Embryonic facial prominence (tissue), 1 donor: ENCODE data around the gene BRICD5.

ENCODE experiments used
- DNase-seq: peaks from one replicate; pipeline ENCODE4 v3.0.0-alpha.2; 2016; ENCODE audit errors: extremely low spot score

BRICD5 gene

DNA sequence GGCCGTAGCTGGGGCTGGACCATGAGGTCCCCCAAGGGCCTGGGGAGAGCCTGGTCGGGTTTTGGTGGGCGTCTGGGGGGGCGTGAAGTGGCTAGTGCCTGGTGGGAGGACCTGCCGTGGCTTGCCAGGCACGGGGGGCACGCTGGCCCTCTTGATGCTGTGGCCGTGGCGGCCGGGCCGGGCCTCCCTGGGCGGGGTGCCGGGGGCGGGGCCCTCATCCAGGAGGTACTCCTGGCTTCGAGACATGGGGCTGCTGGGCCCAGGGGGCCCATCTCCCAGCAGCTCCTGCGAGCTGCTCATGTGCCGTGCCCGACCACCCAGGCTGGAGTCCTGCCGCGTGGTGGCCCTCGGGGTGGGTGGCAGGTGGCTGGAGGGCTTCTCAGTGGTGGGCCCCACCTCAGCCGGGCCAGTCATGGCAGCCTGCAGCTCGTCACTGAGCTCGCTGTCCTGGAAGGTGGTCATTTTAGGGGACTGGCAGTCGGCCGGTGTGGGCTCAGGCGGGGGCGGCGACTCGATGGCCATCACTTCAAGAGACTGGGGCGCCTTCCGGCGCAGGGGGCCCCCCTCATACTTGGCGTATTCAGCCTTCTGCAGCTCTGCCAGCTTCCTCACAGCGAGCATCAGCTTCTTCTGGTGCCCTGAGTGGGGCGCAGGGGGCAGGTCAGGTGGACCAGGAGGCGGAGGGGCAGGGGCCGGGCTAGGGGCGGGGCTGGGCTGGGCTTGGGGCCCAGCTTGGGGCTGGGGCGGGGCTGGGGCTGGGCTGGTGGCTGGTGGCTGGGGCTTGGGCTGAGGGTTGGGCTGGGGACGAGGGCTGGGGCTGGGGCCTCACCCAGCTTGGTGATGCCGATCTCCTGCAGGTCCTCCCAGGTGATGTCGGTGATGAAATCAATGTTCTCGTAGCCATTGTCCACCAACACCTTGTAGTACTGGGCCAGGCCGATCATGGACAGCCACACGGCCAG, 29.4 kb downstream of the BRICD5 start:
- DNase-seq = no peak

DNA sequence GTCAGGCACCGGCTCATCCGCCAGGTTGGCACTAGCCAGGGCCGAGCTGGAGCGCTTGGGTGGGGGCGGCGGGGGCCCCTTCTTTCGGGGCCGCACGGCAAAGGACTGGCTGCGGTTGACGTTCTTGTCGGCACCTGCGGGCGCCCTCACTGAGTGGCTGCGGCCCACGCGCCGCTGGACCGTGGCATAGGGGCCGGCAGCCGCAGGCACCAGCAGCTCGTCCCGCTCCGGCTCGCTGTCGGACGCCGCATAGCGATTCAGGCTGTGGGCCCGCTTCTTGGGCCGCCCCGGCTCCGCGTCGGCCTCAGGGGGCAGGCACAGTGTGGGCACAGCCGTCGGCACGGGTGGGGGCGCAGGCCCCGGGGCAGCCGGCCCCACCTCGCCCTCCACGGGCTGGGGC, 30.2 kb downstream of the BRICD5 start:
- DNase-seq = no peak

DNA sequence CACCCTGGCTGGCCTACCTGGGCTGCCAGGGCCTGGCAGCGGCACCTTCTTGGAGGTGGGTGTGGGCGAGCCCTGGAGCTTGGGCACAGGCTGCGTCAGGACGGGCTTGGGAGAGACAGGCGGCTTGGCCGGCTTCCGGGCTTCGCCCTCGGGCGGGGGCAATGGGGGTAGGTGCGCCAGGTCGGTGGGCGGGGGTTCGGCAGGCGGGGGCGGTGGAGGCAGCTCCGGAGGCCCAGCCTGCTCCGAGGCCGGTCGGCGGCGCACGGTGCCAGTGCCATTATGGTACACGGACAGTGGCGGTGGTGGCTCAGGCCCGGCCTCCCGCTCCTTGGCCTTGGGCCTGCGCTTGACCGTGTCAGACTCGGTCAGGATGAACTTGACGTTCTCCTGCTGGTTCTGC, 31.1 kb downstream of the BRICD5 start:
- no peak for DNase-seq

DNA sequence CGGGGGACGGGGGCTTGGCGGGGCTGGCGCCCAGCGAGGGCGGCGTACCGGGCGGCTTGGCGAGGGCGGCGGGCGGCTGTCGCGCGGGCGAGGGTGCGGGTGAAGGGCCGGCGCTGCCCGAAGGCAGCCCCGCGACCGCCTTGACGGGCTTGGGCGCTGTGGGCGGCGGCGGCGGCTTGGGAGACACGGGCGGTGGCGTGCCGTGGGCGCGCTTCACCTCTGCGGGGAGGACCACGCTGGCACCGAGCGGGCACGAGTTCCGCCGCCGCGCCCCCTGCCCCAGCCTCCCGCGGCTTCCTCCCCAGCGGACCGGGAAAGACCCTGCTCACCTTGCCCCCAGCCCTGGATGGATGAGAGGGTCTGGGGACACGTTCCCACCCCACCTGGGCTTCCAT, 31.6 kb downstream of the BRICD5 start:
- DNase-seq = no peak

DNA sequence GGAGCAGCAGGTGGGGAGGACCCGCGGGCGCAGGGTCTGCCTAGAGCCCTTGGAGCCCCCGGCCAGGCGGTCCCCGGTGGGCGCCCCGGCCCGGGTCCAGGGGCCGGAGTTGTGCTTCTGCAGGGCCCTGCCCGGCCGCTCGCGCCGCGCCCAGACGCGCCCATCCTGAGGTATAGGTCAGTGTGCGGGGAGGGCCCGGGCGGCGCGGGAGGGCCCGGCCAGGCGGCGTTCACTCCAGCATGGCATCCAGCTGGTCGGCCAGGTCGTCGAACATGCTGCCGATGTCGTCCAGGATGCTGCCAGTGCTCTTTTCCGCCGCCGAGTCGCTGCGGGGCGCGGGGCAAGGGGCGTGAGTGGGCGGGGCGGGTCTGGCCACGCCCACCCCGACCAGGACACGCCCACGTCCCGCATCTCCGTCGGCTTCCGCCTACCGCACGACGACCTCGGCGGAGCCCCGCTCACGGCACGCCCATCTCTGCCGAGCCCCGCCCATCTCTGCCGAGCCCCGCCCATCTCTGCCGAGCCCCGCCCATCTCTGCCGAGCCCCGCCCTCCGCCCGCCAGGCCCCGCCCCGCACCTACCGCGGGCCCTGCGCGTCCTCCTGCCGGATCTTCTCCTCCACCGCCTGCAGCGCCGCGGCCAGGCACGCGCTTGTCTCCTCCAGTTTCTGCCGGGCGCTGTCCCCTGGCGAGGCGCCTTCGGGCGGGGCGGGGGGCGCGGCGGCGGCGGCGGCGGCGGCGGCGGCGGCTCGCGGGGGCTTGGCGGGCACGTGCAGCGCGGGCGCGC, 32.1 kb downstream of the BRICD5 start:
- DNase-seq = no peak

DNA sequence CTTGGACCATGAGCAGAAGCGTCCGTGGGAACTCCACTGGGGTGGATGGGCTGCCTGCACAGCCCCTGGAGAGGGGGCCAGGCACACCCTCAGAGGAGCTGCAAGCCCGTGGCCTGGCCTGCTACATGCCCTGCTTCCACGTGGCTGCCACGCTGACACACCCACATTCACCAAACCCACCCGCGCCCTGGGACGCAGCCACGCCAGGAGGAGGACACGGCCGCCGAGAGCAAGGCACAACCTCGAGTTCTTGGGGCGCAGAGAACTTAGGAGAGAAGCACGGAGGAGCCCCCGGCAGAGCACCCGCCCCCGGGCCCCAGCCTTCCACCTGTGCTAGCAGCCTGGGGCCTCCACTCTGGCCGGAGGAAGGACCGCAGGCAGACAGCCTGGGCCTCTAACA, 33.1 kb downstream of the BRICD5 start:
- DNase-seq = no peak

DNA sequence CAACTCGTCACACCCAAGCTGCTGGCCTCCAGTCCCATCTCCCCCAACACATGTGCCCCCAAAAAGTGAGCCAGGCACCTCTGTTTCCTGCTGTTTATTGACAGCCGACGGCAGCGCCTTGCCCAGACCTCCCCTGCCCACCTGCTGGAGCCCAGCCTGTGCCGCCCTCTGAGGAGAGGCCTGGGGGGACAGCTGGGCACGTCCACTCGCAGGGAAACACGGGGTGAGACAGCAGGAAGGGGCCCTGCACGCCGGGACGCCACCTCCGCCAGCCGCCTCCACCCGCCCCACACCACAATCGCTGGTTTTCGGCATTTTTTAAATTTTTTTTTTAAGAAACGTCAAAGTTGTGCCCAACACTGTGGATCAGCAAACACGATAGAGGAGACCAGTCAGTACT, 33.6 kb downstream of the BRICD5 start:
- DNase-seq = no peak

DNA sequence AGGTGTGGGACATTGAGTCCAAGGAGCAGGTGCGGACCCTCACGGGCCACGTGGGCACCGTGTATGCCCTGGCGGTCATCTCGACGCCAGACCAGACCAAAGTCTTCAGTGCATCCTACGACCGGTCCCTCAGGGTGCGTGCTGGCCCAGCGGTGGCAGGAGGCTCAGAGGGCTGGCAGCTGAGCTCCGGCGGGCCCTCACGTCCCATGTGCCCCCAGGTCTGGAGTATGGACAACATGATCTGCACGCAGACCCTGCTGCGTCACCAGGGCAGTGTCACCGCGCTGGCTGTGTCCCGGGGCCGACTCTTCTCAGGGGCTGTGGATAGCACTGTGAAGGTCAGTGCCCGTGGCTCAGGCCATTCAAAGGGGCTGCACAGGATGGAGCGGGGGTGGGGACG, 34.6 kb downstream of the BRICD5 start:
- no peak for DNase-seq

DNA sequence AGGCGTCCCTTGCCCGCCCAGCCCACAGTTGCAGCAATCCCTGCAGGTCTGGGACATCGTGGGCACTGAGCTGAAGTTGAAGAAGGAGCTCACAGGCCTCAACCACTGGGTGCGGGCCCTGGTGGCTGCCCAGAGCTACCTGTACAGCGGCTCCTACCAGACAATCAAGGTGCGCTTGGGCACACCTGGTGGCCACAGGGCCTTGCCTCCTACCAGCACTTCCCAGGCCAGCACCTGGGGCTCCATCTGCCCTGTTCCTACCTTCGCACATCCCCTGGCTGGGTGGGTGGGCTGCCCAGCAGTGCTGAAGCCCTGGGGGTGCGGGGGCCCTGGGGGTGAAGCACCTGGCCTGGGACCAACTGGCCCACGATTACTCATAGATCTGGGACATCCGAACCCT, 35.2 kb downstream of the BRICD5 start:
- no peak for DNase-seq

DNA sequence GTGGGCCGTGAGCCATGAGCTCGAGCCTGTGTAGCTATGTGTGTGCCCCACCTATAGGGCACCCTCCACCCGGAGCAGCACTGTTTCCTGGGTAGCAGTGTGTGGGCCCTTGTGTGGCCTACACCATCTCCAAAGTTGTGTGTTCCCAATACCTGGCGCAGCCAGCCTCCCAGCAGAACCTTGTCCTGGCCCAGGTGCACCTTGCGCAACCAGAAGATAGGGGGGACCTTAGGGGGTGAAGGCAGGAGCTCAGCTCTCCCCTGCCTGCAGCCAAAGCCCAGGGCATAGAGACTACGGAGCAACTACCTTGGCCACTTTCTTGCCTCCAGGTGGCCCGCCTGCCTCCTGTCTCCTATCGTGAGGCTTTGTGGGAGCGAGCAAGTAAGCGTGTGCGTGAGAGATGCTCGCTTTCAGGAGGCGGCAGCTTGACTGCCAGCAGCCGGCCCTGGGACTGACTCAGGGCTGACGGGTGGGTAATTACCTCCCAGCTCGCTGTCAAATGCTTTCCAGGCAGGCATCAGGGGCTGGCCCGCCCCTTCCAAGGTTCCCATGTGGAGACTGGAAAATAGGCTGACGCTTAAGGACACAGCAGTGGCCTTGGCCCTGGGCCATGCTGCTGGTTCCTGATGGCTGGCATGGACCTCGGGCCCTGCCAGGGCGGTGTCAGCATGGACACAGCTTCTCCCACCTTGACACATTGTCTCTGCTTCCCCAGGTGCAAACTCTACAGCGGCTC, 36.1 kb downstream of the BRICD5 start:
- DNase-seq = no peak

DNA sequence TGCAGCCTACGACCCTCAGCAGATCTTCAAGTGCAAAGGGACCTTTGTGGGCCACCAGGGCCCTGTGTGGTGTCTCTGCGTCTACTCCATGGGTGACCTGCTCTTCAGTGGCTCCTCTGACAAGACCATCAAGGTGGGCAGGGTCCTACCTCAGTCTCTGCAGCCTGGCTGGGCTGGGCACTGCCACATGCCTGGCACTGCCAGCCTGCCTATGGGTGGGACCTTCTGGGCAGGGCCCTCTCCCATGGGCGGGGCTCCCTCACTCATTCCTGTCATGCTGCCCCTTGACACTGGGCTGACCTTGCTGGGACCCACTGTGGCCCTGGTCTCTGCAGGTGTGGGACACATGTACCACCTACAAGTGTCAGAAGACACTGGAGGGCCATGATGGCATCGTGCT, 36.7 kb downstream of the BRICD5 start:
- no peak for DNase-seq

DNA sequence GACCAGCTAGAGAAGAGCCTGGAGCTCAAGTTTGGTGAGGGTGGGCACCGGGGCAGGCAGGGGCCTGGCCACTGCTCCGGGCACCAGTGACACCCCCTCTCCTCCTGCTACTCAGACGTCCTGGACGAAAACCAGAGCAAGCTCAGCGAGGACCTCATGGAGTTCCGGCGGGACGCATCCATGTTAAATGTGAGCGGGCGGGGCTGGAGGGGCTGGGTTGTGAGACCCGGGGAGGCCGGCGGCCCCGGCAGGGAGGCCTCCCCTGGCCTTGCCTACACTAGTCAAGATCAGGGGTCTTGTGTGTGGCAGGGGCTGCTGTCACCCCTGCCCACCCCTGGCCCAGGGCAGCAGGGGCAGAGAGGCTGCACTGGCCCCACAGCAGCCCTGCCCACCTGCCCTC, 37.3 kb downstream of the BRICD5 start:
- no peak for DNase-seq

DNA sequence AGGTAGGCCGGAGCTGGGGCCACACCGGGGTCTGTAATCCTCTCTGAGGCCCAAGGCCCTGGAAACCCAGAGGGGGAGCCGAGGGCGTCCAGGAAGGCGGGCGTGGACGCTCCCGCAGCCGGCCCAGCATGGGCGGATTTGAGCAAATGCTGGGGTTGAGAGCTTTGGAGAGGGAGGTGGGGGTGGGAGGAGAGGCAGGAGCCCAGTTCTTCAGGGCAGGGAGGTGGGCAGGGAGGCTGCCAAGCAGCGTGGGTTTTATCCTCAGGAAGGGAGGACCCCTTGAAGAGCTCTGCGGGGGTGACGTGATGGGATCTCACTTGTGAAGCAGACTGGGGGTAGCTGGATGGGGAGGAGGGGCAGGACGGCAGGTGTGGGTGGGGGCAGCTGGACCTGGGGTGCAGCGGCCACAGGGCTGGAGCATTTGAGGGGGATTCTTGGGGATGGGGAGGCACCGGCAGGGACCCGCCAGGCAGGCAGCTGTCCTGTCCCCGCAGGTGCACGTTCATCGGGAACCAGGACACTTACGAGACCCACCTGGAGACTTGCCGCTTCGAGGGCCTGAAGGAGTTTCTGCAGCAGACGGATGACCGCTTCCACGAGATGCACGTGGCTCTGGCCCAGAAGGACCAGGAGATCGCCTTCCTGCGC, 37.9 kb downstream of the BRICD5 start:
- DNase-seq = no peak

DNA sequence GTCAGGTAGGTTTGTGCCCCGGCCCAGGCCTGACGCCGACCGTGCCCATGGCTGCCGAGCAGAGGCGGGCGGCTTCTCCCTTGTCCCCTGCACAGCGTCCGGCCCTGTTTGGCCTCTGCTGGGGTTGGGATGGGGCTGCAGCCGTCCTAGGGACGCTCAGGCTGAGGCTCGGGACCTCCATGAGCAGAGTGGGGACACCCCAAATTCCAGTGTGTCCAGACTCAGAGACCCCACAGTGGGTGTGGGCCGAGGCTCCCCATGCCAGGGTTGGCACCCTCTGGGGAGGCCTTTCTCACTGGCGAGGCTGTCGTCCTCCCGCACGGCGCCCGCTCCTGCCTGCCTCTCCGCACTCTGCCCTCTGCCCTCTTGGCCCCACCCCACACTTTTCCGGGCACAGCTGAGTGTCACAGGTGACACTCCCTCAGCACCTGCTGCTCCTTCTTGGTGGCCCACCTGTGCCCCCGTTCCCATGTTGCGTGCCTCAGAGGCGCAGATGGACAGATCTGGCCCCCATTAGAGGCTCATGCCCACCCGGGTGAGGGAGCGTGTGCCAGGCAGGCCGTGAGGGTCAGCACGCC, 39.0 kb downstream of the BRICD5 start:
- DNase-seq = no peak

DNA sequence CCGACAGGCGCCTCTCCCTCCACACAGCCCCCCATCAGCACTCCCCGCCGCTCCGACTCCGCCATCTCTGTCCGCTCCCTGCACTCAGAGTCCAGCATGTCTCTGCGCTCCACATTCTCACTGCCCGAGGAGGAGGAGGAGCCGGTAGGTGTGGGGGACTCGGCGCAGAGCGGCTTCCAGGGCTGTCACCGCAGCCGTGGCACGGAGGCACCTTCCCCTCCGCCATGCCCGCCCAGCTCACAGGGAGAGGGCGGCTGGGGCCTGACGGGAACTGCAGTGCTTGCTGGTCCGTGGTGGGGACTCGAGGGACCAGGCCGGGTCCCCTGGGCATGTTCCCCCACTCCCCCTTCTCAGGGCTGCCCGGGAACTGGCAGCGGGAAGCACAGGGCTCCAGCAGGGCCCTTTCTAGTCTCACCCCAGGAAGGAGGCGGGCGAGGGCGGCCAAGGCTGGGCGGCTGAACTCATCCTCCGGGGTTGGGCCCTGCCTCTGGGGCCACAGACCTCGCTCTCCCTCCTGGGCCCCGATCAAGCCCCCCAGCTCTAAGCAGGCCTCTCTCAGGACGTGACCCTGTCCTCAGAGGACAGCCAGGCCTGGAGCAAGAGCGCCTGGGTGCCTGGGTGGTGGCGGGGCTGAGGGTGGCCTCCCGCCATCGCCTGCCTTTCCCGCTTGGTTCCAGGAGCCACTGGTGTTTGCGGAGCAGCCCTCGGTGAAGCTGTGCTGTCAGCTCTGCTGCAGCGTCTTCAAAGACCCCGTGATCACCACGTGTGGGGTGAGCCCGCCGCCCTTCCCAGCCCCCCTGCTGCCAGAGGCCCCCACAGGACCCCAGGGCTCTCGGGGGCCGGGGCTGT, 39.9 kb downstream of the BRICD5 start:
- no peak for DNase-seq

DNA sequence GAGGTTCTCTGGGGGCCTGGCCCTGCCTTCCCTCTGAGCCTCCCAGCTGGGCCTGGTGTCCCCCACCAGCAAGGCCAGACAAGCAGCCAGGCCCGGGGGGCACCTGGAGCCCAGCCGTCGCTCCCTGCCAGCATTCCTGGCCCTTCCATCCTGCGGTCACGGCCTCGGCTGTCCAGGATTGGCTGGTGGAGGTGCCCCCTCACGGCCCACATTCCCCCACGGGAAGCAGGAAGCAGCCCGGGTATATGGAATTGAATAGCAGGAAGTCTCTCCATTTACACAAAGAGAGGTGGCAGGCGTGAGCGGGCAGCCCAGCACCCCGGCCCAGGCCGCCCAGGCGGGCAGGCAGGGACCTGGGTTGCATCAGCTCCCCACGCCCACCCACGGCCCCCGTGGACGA, 40.6 kb downstream of the BRICD5 start:
- no peak for DNase-seq

DNA sequence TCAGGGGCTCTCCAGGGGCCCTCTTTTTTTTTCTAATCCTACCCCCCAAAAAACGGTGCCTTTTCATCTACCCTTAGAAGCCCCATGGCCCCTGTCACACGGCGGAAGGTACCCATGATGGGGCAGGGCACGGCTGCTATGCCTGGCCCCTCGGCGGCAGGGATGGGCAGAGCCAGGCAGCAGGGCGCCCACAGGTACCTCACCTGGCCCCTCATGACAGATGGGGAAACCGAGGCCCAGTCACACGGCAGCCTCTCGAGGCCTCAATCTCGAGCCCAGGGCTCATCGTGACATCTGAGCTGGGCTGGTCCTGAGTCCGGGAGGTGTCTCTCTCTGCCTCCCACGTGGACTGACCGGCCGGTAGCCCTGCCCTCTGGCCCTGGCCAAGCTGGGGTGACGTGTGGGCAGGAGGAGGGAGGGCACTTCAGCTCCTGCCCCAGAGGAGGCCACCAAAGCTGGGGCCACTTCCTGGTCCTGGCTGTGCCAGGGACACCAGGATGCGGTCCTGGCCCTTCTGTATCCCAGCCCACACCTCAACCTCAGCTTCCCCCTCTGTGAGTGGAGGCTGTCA, 43.5 kb downstream of the BRICD5 start:
- no peak for DNase-seq

DNA sequence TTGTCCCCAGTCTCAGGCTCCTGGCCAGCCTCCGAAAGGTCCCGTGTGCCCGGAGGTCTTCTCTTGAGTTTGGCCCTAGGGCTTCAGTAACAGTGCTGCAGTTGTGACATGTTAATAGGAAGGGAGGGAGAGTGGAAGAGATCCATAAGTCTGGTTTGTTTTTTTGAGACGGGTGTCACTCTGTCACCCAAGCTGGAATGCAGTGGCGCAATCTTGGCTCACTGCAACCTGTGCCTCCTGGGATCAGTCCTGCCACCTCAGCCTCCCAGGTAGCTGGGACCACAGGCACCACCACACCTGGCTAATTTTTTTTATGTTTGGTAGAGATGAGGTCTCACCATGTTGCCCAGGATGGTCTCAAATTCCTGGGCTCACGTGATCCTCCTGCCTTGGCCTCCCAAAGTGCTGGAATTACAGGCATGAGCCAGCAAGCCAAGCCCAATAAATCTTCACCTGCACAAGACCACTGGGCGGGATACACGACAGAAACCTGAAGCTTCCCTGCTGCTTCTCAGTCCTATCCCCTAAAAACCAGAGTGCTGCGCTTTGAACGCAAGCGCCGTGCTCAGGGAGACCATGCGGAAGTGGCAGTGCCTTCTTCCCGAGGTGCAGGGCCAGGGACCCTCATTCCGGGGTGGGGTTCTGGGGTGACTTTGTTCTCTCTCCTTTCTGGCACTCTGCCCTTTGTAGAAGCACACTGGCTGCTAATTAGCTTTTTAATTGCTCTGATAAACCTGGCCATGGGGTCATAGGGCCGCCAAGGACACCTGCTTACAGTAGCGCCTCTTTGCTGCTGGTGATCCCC, 44.2 kb downstream of the BRICD5 start:
- DNase-seq = no peak

DNA sequence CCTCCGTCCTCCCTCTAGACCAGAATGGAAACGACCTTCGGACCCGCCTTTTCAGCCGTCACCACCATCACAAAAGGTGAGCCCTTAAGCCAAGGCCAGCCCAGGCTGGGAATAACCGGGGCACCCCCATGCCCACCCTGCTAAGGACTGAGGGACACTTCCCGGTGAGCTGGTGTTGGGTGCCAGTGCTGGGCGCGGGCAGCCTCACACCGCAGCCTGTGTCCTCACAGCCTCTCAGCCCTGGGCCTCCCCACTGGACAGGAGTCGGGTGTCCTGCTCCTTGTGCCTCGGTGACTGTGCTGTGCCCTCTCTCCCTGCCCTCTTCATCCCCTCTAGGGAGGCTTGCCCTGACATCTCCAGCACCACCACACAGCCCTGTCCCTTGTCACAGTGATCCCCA, 44.8 kb downstream of the BRICD5 start:
- no peak for DNase-seq
